ENCODE data around the gene HCK.

The HCK gene

DNA sequence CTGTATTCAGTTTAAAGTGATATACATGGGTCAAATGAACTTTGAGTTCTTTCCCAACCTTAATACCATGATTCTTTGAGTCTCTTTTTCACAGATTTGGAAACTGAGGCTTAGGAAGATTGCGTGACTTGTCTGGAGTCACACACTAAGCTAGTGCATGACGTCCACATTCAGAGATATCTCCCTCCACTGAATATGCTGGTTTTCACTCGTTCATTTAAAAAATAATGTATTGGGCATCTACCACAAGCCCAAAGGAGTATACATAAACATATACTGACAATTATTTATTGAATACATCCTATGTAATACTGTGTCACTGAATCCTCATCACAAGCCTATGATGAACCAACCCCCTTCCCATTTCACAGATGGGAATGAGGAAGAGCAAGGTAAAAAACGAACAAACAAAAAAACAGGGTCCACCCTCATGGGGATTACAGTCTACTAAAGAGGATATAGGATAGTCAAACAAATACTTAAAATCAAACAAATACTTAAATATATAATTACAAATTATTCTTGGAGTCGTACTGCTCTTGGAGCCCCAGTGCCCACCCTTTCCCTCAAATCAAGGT is 56.9 kb downstream of the HCK start:
- TF ChIP-seq SUZ12 (IDR thresholded peaks at IDR 0.05; ENCODE audit: extremely low read depth, insufficient read depth, insufficient read length) (no peak), YY1 (IDR thresholded peaks at IDR 0.05; ENCODE audit: insufficient read depth, insufficient read length) (no peak), ZNF274 (IDR thresholded peaks at IDR 0.05; ENCODE audit: low read depth, low read length) (no peak)
- H3K4me3 ChIP-seq (ENCODE audit: insufficient read length, low read depth) = no peak overlapping the region

DNA sequence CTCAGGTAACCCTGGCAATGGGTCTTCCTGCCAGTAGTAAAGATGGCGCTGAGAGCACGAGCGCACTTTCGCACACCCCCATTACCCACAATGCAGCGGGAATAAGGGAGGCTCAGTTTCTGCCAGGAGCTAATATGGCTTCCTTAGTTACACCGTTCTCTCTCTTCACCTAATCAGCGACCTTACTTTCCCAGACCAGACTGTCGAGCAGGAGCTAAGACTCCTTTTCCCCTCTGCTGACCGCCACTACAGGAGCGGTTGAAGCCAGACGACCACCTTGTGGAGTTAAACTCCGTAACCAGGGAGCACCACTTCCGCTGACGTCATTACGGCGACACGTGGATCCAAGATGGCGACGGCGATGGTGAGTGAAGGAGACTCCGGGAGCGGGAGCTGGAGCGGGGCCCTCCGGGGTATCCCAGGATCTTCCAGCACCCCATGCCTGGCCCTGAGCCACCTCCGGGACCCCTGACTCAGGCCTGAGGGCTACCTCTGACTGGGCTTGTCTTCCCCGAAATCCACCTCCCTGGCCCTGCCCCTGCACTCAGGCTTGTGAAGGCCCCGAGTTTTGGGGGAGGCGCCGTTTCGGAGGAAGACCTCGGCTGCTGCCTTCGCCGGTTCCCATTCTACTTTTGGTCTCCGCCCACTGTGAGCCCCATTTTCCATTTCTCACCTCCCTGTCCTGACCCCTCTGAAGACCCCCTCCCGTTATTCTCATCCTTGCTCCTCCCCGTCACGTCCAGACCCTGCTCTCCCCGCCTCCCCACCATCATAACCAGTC is 57.5 kb downstream of the HCK start, which contains the start of gene TM9SF4:
Gene TM9SF4 (plus strand): TSS at position 323 of the 781 bp plus-strand sequence. CDS start 27 bp downstream, at position 350.
- Histone ChIP-seq H3K4me1 (ENCODE audit: insufficient read depth, insufficient read length) (no peaks in the 10 kb centered on the region), H3K27me3 (ENCODE audit: insufficient read depth, insufficient read length) (no peaks in the 10 kb centered on the region), H3K4me3 (ENCODE audit: insufficient read length, low read depth) (peak within 1 kb of the TSS; percentile 97), H3K36me3 (ENCODE audit: insufficient read depth, insufficient read length, low read length) (peaks cover 21% of the 10 kb centered on the region), H3K9ac (ENCODE audit: insufficient read length, low read depth) (peak within 1 kb of the TSS; percentile 96), H3K9me3 (ENCODE audit: insufficient read depth, low read length) (no peaks in the 10 kb centered on the region; the same call in 1 of the 2 replicates)
- TF ChIP-seq ZNF274 (IDR thresholded peaks at IDR 0.05; ENCODE audit: low read depth, low read length) (no peak), YY1 (IDR thresholded peaks at IDR 0.05; ENCODE audit: insufficient read depth, insufficient read length) (peak; percentile 98), SUZ12 (IDR thresholded peaks at IDR 0.05; ENCODE audit: extremely low read depth, insufficient read depth, insufficient read length) (no peak)
- peak; percentile 87 for DNase-seq (ENCODE audit: low read depth, low spot score)

More for the DNA sequence above, 56.9 kb downstream of the HCK start:
- no peaks in the 10 kb centered on the region for H3K27me3 ChIP-seq (ENCODE audit: insufficient read depth, insufficient read length)
- H3K36me3 ChIP-seq (ENCODE audit: insufficient read depth, insufficient read length, low read length) = peaks cover 18% of the 10 kb centered on the region
- H3K4me1 ChIP-seq (ENCODE audit: insufficient read depth, insufficient read length) = no peaks in the 10 kb centered on the region
- no peak overlapping the region for H3K9ac ChIP-seq (ENCODE audit: insufficient read length, low read depth)
- no peak for DNase-seq (ENCODE audit: low read depth, low spot score)
- no peaks in the 10 kb centered on the region; the same call in 1 of the 2 replicates for H3K9me3 ChIP-seq (ENCODE audit: insufficient read depth, low read length)

DNA sequence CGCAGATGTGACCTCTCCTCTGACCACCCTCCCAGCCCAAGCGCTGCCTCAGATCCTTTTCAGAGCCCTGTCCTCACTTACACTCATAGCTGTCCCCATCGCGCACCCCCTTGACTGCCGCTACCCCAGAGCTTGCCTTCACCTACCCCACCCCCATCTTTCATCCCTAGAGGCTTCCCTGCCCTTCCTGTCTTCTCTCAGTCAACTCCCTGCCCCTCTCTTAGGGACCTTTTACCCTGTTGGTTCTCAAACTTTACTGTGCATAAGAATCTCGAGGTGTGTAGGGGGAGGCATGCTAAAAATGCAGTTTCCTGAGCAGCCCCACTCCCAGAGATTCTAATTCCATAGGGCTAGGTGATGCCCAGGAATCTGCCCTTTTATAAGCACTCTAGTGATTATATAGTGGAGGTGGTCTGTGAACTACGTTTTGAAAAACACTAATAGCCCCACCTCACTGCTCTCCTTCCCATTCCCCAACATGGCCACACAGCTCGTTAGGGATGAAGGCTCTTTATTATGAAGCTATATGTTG is 58.2 kb downstream of the HCK start:
- no peaks in the 10 kb centered on the region for H3K4me1 ChIP-seq (ENCODE audit: insufficient read depth, insufficient read length)
- H3K9ac ChIP-seq (ENCODE audit: insufficient read length, low read depth) = peak overlapping the region; percentile 96
- DNase-seq (ENCODE audit: low read depth, low spot score) = no peak
- peaks cover 27% of the 10 kb centered on the region for H3K36me3 ChIP-seq (ENCODE audit: insufficient read depth, insufficient read length, low read length)
- no peaks in the 10 kb centered on the region; the same call in 1 of the 2 replicates for H3K9me3 ChIP-seq (ENCODE audit: insufficient read depth, low read length)
- H3K4me3 ChIP-seq (ENCODE audit: insufficient read length, low read depth) = peak overlapping the region; percentile 97
- no peak for TF ChIP-seq ZNF274 (IDR thresholded peaks at IDR 0.05; ENCODE audit: low read depth, low read length)
- no peak for TF ChIP-seq YY1 (IDR thresholded peaks at IDR 0.05; ENCODE audit: insufficient read depth, insufficient read length)
- no peak for TF ChIP-seq SUZ12 (IDR thresholded peaks at IDR 0.05; ENCODE audit: extremely low read depth, insufficient read depth, insufficient read length)
- no peaks in the 10 kb centered on the region for H3K27me3 ChIP-seq (ENCODE audit: insufficient read depth, insufficient read length)

DNA sequence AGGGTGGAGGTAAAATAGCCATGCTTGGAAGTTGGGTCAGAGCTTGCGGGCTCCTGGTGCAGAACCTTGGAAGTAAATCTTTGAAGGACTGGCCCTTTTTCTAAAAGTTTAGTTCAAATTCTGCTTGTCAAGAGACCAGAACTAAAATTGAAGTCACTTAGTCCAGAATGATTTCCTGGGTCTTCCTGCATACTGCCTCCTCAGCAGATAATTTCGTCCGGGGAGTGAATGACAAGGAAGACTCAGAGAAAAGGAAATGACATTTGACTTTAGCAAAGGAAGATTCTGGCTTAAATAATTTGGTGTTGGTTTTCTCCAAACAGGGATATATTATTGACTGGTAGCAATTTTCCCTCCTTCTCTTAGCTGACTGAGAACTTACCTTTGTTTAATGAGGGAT is 58.7 kb downstream of the HCK start:
- Histone ChIP-seq H3K27me3 (ENCODE audit: insufficient read depth, insufficient read length) (no peaks in the 10 kb centered on the region), H3K36me3 (ENCODE audit: insufficient read depth, insufficient read length, low read length) (peaks cover 31% of the 10 kb centered on the region), H3K4me3 (ENCODE audit: insufficient read length, low read depth) (peak overlapping the region; percentile 97), H3K9ac (ENCODE audit: insufficient read length, low read depth) (peak overlapping the region; percentile 96), H3K9me3 (ENCODE audit: insufficient read depth, low read length) (no peaks in the 10 kb centered on the region; the same call in 1 of the 2 replicates), H3K4me1 (ENCODE audit: insufficient read depth, insufficient read length) (no peaks in the 10 kb centered on the region)
- TF ChIP-seq SUZ12 (IDR thresholded peaks at IDR 0.05; ENCODE audit: extremely low read depth, insufficient read depth, insufficient read length) (no peak), ZNF274 (IDR thresholded peaks at IDR 0.05; ENCODE audit: low read depth, low read length) (no peak), YY1 (IDR thresholded peaks at IDR 0.05; ENCODE audit: insufficient read depth, insufficient read length) (no peak)
- DNase-seq (ENCODE audit: low read depth, low spot score) = no peak

DNA sequence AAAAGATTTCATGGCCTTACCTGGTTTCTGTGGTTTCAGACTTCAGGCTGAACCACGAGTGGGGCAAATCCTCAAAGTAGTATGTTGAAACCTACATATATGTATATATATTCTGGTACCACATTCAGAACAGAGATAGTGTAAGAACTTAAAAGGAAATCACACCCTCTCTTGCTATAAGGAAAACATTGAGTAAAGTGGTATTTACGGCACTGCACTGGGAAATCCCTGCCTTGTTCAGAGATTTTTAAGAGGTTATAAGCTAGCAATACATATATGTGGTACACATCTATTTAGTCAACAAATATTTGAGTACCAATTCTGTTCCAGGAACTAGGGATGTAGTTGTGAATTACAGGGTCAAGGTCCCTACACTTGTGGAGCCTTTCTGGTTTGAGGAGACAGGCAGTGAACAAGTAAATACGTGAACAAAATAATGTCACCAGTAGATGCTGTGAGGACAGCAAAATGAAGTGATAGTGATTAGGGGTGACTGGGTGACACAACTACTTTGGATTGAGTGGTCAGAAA is 59.2 kb downstream of the HCK start:
- no peaks in the 10 kb centered on the region; the same call in 1 of the 2 replicates for H3K9me3 ChIP-seq (ENCODE audit: insufficient read depth, low read length)
- DNase-seq (ENCODE audit: low read depth, low spot score) = no peak
- no peak overlapping the region for H3K4me3 ChIP-seq (ENCODE audit: insufficient read length, low read depth)
- TF ChIP-seq ZNF274 (IDR thresholded peaks at IDR 0.05; ENCODE audit: low read depth, low read length) (no peak), SUZ12 (IDR thresholded peaks at IDR 0.05; ENCODE audit: extremely low read depth, insufficient read depth, insufficient read length) (no peak), YY1 (IDR thresholded peaks at IDR 0.05; ENCODE audit: insufficient read depth, insufficient read length) (no peak)
- no peaks in the 10 kb centered on the region for H3K27me3 ChIP-seq (ENCODE audit: insufficient read depth, insufficient read length)
- peaks cover 31% of the 10 kb centered on the region for H3K36me3 ChIP-seq (ENCODE audit: insufficient read depth, insufficient read length, low read length)
- H3K4me1 ChIP-seq (ENCODE audit: insufficient read depth, insufficient read length) = no peaks in the 10 kb centered on the region
- H3K9ac ChIP-seq (ENCODE audit: insufficient read length, low read depth) = no peak overlapping the region

DNA sequence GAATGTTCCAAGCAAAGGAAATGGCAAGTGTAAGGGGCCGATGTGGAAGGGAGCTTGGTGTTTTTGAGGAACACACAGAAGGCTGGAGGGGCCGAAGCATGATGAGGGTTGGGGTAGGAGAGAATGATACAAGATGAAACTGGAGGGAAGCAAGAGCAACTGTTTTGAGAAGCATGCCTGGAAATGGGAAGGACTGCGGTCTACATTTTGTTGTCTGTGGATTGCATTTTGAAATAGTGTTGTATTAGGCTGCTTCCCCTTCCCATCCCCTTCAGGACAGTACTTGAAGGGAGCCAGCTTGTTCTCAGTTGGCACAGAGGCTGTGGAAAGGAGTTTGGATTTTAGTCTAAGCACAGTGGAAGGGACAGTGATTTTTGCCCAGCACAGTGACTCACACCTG is 59.7 kb downstream of the HCK start:
- DNase-seq (ENCODE audit: low read depth, low spot score) = no peak
- Histone ChIP-seq H3K4me3 (ENCODE audit: insufficient read length, low read depth) (no peak overlapping the region), H3K9me3 (ENCODE audit: insufficient read depth, low read length) (no peaks in the 10 kb centered on the region; the same call in 1 of the 2 replicates), H3K9ac (ENCODE audit: insufficient read length, low read depth) (no peak overlapping the region), H3K36me3 (ENCODE audit: insufficient read depth, insufficient read length, low read length) (peaks cover 31% of the 10 kb centered on the region), H3K4me1 (ENCODE audit: insufficient read depth, insufficient read length) (no peaks in the 10 kb centered on the region), H3K27me3 (ENCODE audit: insufficient read depth, insufficient read length) (no peaks in the 10 kb centered on the region)
- TF ChIP-seq SUZ12 (IDR thresholded peaks at IDR 0.05; ENCODE audit: extremely low read depth, insufficient read depth, insufficient read length) (no peak), ZNF274 (IDR thresholded peaks at IDR 0.05; ENCODE audit: low read depth, low read length) (no peak), YY1 (IDR thresholded peaks at IDR 0.05; ENCODE audit: insufficient read depth, insufficient read length) (no peak)
